Endometrial microvascular endothelial cells (primary cell): ENCODE results near the gene BCL2L1. TPM values are rescaled to one million over a fixed set of nuclear protein-coding genes. Genes with fewer than 3 reads are reported as not detected.
"Not testable (repeated sequence)": the region's sequence is repeated elsewhere in the genome, so short reads cannot be mapped to it uniquely, and the experiment has no call there.

Source experiments
- in situ Hi-C: cut with HindIII; loops from 2 replicates; pipeline ENCODE4 v1.10.0; 2017; ENCODE audit warnings: low sequenced_read_pairs, low pct_unique_long_range_greater_than_20kb; ENCODE audit errors: inconsistent ontology term
- total RNA-seq: library from RNA; depleted of rRNA; stranded (reverse); fragments of >200 nt; gene quantifications from one replicate; pipeline ENCODE4 v1.2.3, GENCODE V29; 2015; ENCODE audit errors: inconsistent ontology term

Gene BCL2L1
- total RNA-seq, 1 donor from 2014 or later, result 169 TPM

GRCh38 chr20:31633339-31633914 is 89.2 kb downstream of the BCL2L1 start:
- in situ Hi-C loops, result no loop called here

GRCh38 chr20:31632548-31633338 is 89.9 kb downstream of the BCL2L1 start:
- in situ Hi-C loops, result no loop called here

GRCh38 chr20:31630187-31630790 is 92.4 kb downstream of the BCL2L1 start:
- in situ Hi-C loops, result no loop called here

GRCh38 chr20:31628057-31628456 is 94.6 kb downstream of the BCL2L1 start:
- in situ Hi-C loops, result not testable (repeated sequence)

GRCh38 chr20:31626534-31626933 is 96.1 kb downstream of the BCL2L1 start:
- in situ Hi-C loops, result not testable (repeated sequence)

- in situ Hi-C loops, result not testable (repeated sequence)
Observed at GRCh38 chr20:31623123-31623505, 99.6 kb downstream of the BCL2L1 start.

- in situ Hi-C loops, result no loop called here
Observed at GRCh38 chr20:31620246-31620645, 102.4 kb downstream of the BCL2L1 start.

- in situ Hi-C loops, result no loop called here
Observed at GRCh38 chr20:31617432-31618104, 105.1 kb downstream of the BCL2L1 start.

GRCh38 chr20:31615416-31615815 is 107.3 kb downstream of the BCL2L1 start:
- in situ Hi-C loops, result no loop called here

Other genes starting within 250 kb of the BCL2L1 start
- gene DEFB124, start 247.7 kb downstream of the BCL2L1 start, total RNA-seq, result not detected
- gene REM1, start 247.6 kb downstream of the BCL2L1 start, total RNA-seq, result not detected
- gene HM13, start 208.4 kb downstream of the BCL2L1 start, total RNA-seq, result 91.8 TPM
- 279 TPM for gene ID1, start 117.6 kb downstream of the BCL2L1 start, total RNA-seq
- not detected for gene COX4I2, start 85.0 kb downstream of the BCL2L1 start, total RNA-seq
- gene TPX2, start 16.4 kb upstream of the BCL2L1 start, total RNA-seq, result 118 TPM
- gene MYLK2, start 96.5 kb upstream of the BCL2L1 start, total RNA-seq, result 1.0 TPM
- not detected for gene FOXS1, start 122.7 kb upstream of the BCL2L1 start, total RNA-seq
- gene DUSP15, start 147.7 kb upstream of the BCL2L1 start, total RNA-seq, result not detected
- not detected for gene TTLL9, start 147.8 kb upstream of the BCL2L1 start, total RNA-seq
- gene PDRG1, start 229.2 kb upstream of the BCL2L1 start, total RNA-seq, result 18.4 TPM
- gene XKR7, start 245.3 kb upstream of the BCL2L1 start, total RNA-seq, result not detected